Body of pancreas (tissue), 4 donors: ENCODE results near the gene SUGCT.

ENCODE experiments used
- CTCF ChIP-seq, 7 experiments: fragments of 450-650 bp in 4 of 7; fragments of 200-600 bp in 3 of 7; sonication (generic) in 3 of 7; IDR thresholded peaks; one replicate each; pipeline ENCODE4 v1.5.1; 2016 to 2019; ENCODE audit warnings: antibody characterized with exemption in 7 of 7
- POLR2A ChIP-seq, 3 donors: fragments of 450-650 bp; IDR thresholded peaks; one replicate each; pipeline ENCODE4 v1.6.1; 2016; ENCODE audit warnings: antibody characterized with exemption in 3 of 3, mild to moderate bottlenecking in 2 of 3

GRCh38 chr7:40782836-40783235 lies 648.0 kb downstream of the SUGCT start:
- no peak for TF ChIP-seq POLR2A (IDR thresholded peaks at IDR 0.05)
- no peak for TF ChIP-seq CTCF (IDR thresholded peaks at IDR 0.05)
